Measurements from ENCODE around the gene ELOA.
"Not testable (repeated sequence)": the region's sequence is repeated elsewhere in the genome, so short reads cannot be mapped to it uniquely, and the experiment has no call there.

The ELOA gene

GRCh38 chr1:23743287-23744152, at the start of gene ELOA:
TSS of gene ELOA (plus strand) at chr1:23743471. CDS start at chr1:23743504, 33 bp downstream.
- no peak for DNase-seq

- DNase-seq, result no peak
Observed at GRCh38 chr1:23693599-23693998, 49.7 kb upstream of the ELOA start.

- DNase-seq, result no peak
Observed at GRCh38 chr1:23694371-23694770, 48.9 kb upstream of the ELOA start.

- DNase-seq, result no peak
Observed at GRCh38 chr1:23695667-23696066, 47.6 kb upstream of the ELOA start.

- no peak for DNase-seq
Observed at GRCh38 chr1:23696335-23696989, 46.8 kb upstream of the ELOA start.

GRCh38 chr1:23698466-23698865, 44.8 kb upstream of the ELOA start:
- DNase-seq, result no peak

- no peak for DNase-seq
Observed at GRCh38 chr1:23699280-23700179, 43.7 kb upstream of the ELOA start.

- no peak for DNase-seq
Observed at GRCh38 chr1:23701310-23701709, 42.0 kb upstream of the ELOA start.

- no peak for DNase-seq
Observed at GRCh38 chr1:23701996-23702395, 41.3 kb upstream of the ELOA start.

- DNase-seq, result no peak
Observed at GRCh38 chr1:23704834-23705495, 38.3 kb upstream of the ELOA start.

GRCh38 chr1:23709229-23709628, 34.0 kb upstream of the ELOA start:
- DNase-seq, result no peak

GRCh38 chr1:23718482-23718881, 24.8 kb upstream of the ELOA start:
- no peak for DNase-seq

GRCh38 chr1:23719162-23719820, 24.0 kb upstream of the ELOA start:
- DNase-seq, result no peak

- no peak for DNase-seq
Observed at GRCh38 chr1:23720256-23720995, 22.8 kb upstream of the ELOA start.

GRCh38 chr1:23722652-23723051, 20.6 kb upstream of the ELOA start:
- no peak for DNase-seq

GRCh38 chr1:23726686-23727085, 16.6 kb upstream of the ELOA start:
- no peak for DNase-seq

GRCh38 chr1:23727362-23727811, 15.9 kb upstream of the ELOA start:
- DNase-seq, result peak; percentile 46

GRCh38 chr1:23732363-23733224, 10.7 kb upstream of the ELOA start:
- DNase-seq, result no peak

GRCh38 chr1:23733281-23733680, 10.0 kb upstream of the ELOA start:
- DNase-seq, result not testable (repeated sequence)

GRCh38 chr1:23736437-23737134, 6.7 kb upstream of the ELOA start:
- DNase-seq, result no peak
